ENCODE results near the gene HOXB6.

HOXB6 gene
- 0 to 0.99 (median 0.11) reads per million in 17 experiments for total RNA-seq

- DNase-seq, result no peak
These were observed at the start of gene HOXB6 for GRCh38 chr17:48604770-48605329. Gene HOXB6, minus strand, starts transcription at chr17:48604986. Its CDS starts 6,836 bp downstream, at chr17:48598150.

- DNase-seq, result no peak
These were observed 45.0 kb upstream of the HOXB6 start for GRCh38 chr17:48649741-48650140.

- no peak for DNase-seq
These were observed 43.1 kb upstream of the HOXB6 start for GRCh38 chr17:48647963-48648245.

- DNase-seq, result no peak
These were observed 42.5 kb upstream of the HOXB6 start for GRCh38 chr17:48647103-48647962.

- no peak for DNase-seq
These were observed 41.7 kb upstream of the HOXB6 start for GRCh38 chr17:48646183-48647102.

GRCh38 chr17:48645639-48646182, 40.9 kb upstream of the HOXB6 start:
- DNase-seq, result no peak

GRCh38 chr17:48644910-48645557, 40.2 kb upstream of the HOXB6 start:
- DNase-seq, result peak in 1 of 4 experiments; percentile 26

- no peak for DNase-seq
These were observed 39.4 kb upstream of the HOXB6 start for GRCh38 chr17:48644159-48644558.

- no peak for DNase-seq
These were observed 38.9 kb upstream of the HOXB6 start for GRCh38 chr17:48643697-48644012.

- no peak for DNase-seq
These were observed 38.3 kb upstream of the HOXB6 start for GRCh38 chr17:48642843-48643696.

GRCh38 chr17:48642059-48642842, 37.5 kb upstream of the HOXB6 start:
- peak in 1 of 4 experiments; percentile 28 for DNase-seq

GRCh38 chr17:48641541-48642058, 36.8 kb upstream of the HOXB6 start:
- DNase-seq, result no peak

- no peak for DNase-seq
These were observed 36.0 kb upstream of the HOXB6 start for GRCh38 chr17:48640858-48641180.

- no peak for DNase-seq
These were observed 35.4 kb upstream of the HOXB6 start for GRCh38 chr17:48639982-48640857.

- no peak for DNase-seq
These were observed 34.4 kb upstream of the HOXB6 start for GRCh38 chr17:48639136-48639535.

- no peak for DNase-seq
These were observed 32.8 kb upstream of the HOXB6 start for GRCh38 chr17:48637323-48638260.

GRCh38 chr17:48636177-48637018, 31.6 kb upstream of the HOXB6 start:
- DNase-seq, result peak; percentile 61 to 83 (median 69)

Measured in suppressor macrophage (primary cell).